H1 (cell line): ENCODE results near the gene RANBP17. TPM values are rescaled to one million over a fixed set of nuclear protein-coding genes. Genes with fewer than 3 reads are reported as not detected.

Source experiments
- CBX8 ChIP-seq: fragments of 300-800, 300-1000 bp; sonication (generic); IDR thresholded peaks from 2 replicates; pipeline ENCODE4 v1.7.1; 2016; ENCODE audit warnings: low read depth, low read length, borderline replicate concordance
- NRF1 ChIP-seq: IDR thresholded peaks from 2 replicates; pipeline ENCODE4 v1.6.1; 2011; ENCODE audit warnings: mild to moderate bottlenecking, low read depth, low read length, improper control_type of control experiment
- RNF2 ChIP-seq: fragments of 200-900, 300-1000 bp; sonication (generic); IDR thresholded peaks from 2 replicates; pipeline ENCODE4 v1.7.1; 2016; ENCODE audit warnings: borderline replicate concordance, low read depth, mild to moderate bottlenecking, antibody characterized with exemption, low read length; ENCODE audit not compliant: poor library complexity, severe bottlenecking; ENCODE audit errors: missing control alignments
- TAF7 ChIP-seq: optimal IDR thresholded peaks from 2 replicates; pipeline ENCODE3; 2011; ENCODE audit warnings: low read depth, mild to moderate bottlenecking, inconsistent platforms, low read length, moderate library complexity, borderline replicate concordance
- TCF12 ChIP-seq: IDR thresholded peaks from 2 replicates; pipeline ENCODE4 v1.6.1; 2011; ENCODE audit warnings: low read depth, mild to moderate bottlenecking, low read length
- polyA plus RNA-seq, 7 experiments: library from polyadenylated mRNA; depleted of rRNA in 3 of 7; stranded (reverse) in 5 of 7; unstranded in 2 of 7; fragments of >200 nt in 5 of 7; fragments of 200-250 nt in 2 of 7; gene quantifications; 1 replicate in 5 of 7; 2 replicates in 1 of 7; 4 replicates in 1 of 7; pipeline versions ENCODE4 v1.2.1 to v1.2.3, GENCODE V29; 2011 to 2013; ENCODE audit warnings: missing spikeins in 2 of 7, mixed read lengths in 2 of 7
- total RNA-seq: library from RNA; stranded (reverse); fragmentation: NEBNext Ultra II Directional; extraction: Animal tissue kit (Norgen Biotek cat#: 25700); gene quantifications from 2 replicates; pipeline ENCODE4 v1.2.1, GENCODE V29; 2021

The RANBP17 gene
- total and polyA plus RNA-seq, 2 of the 8 experiments (the other 6 are each of a cell fraction or from before 2014, with no cell fraction given) = 8.6 to 21.3 TPM

- no peak for TF ChIP-seq RNF2
- no peak for TF ChIP-seq NRF1
- no peak for TF ChIP-seq TAF7
- TF ChIP-seq CBX8 = no peak
- no peak for TF ChIP-seq TCF12
These were observed 390.9 kb downstream of the RANBP17 start (continued) for GRCh38 chr5:171252674-171253073.
